Neural cell (in vitro differentiated cells): ENCODE data around the gene FHIT. TPM values are rescaled to one million over a fixed set of nuclear protein-coding genes. Genes with fewer than 3 reads are reported as not detected.

Experiments used
- H2AFZ ChIP-seq: fragments of 200-600, 300-800 bp; sonication (generic), shearing (Covaris generic); 2 replicates; pipeline ENCODE4 v1.6.0; 2014; ENCODE audit warnings: low read depth, mild to moderate bottlenecking, antibody characterized with exemption, low read length, moderate library complexity
- H3F3A ChIP-seq: fragments of 200-600 bp; shearing (Covaris generic); 2 replicates; pipeline ENCODE4 v1.6.1; 2016; ENCODE audit warnings: mild to moderate bottlenecking, moderate library complexity, mixed read lengths, antibody characterized with exemption, low read length; ENCODE audit not compliant: insufficient read depth, poor library complexity, severe bottlenecking
- H3K27ac ChIP-seq: fragments of 200-600, 300-800 bp; sonication (generic), shearing (Covaris generic); 2 replicates; pipeline ENCODE4 v1.5.1; 2014; ENCODE audit warnings: mild to moderate bottlenecking, low read length, moderate library complexity
- H3K27me3 ChIP-seq: fragments of 300-800, 200-600 bp; sonication (generic), shearing (Covaris generic); 2 replicates; pipeline ENCODE4 v1.6.0; 2014; ENCODE audit warnings: mild to moderate bottlenecking, low read depth, low read length, moderate library complexity; ENCODE audit not compliant: insufficient read depth
- H3K36me3 ChIP-seq: fragments of 300-800, 200-600 bp; sonication (generic), shearing (Covaris generic); 2 replicates; pipeline ENCODE4 v1.5.1; 2014; ENCODE audit warnings: mild to moderate bottlenecking, antibody characterized with exemption, low read length, moderate library complexity; ENCODE audit not compliant: insufficient read depth
- H3K4me2 ChIP-seq: fragments of 300-800, 200-600 bp; sonication (generic), shearing (Covaris generic); 2 replicates; pipeline ENCODE4 v1.6.0; 2014; ENCODE audit warnings: mild to moderate bottlenecking, low read length
- H3K4me3 ChIP-seq: fragments of 300-800, 200-600 bp; sonication (generic), shearing (Covaris generic); 2 replicates; pipeline ENCODE4 v1.5.1; 2014; ENCODE audit warnings: mild to moderate bottlenecking, low read length, moderate library complexity
- H3K79me2 ChIP-seq: fragments of 200-600 bp; shearing (Covaris generic); replicated peaks from 2 replicates; pipeline ENCODE4 v1.6.0; 2014; ENCODE audit warnings: mild to moderate bottlenecking, low read length, moderate library complexity; ENCODE audit not compliant: insufficient read depth
- H3K9ac ChIP-seq: fragments of 300-800, 200-600 bp; sonication (generic), shearing (Covaris generic); 2 replicates; pipeline ENCODE4 v1.6.1; 2016; ENCODE audit warnings: mild to moderate bottlenecking, low read length, mixed read lengths
- H3K9me2 ChIP-seq: fragments of 200-600 bp; shearing (Covaris generic); 2 replicates; pipeline ENCODE4 v1.6.1; 2016; ENCODE audit warnings: mild to moderate bottlenecking, low read length, mixed read lengths; ENCODE audit not compliant: insufficient read depth
- H3K9me3 ChIP-seq: fragments of 200-600, 300-800 bp; sonication (generic), shearing (Covaris generic); 2 replicates; pipeline ENCODE4 v1.6.1; 2016; ENCODE audit warnings: mild to moderate bottlenecking, mixed run types, low read length, moderate library complexity, mixed read lengths
- H4K20me1 ChIP-seq: fragments of 200-600 bp; shearing (Covaris generic); 2 replicates; pipeline ENCODE4 v1.6.1; 2016; ENCODE audit warnings: mild to moderate bottlenecking, mixed run types; ENCODE audit not compliant: insufficient read depth
- CTCF ChIP-seq: fragments of 450-650 bp; IDR thresholded peaks from 2 replicates; pipeline ENCODE4 v1.5.1; 2014; ENCODE audit warnings: antibody characterized with exemption, mild to moderate bottlenecking, moderate library complexity; ENCODE audit not compliant: poor library complexity, severe bottlenecking
- EP300 ChIP-seq: fragments of 450-650 bp; conservative IDR thresholded peaks from 2 replicates; pipeline ENCODE4 v1.6.1; 2014; ENCODE audit warnings: antibody characterized with exemption, mild to moderate bottlenecking, moderate library complexity; ENCODE audit not compliant: poor library complexity, severe bottlenecking
- EZH2 ChIP-seq: fragments of 200-600, 300-800 bp; shearing (Covaris generic), sonication (generic); IDR thresholded peaks from 2 replicates; pipeline ENCODE4 v1.6.1; 2014; ENCODE audit warnings: antibody characterized with exemption, low read length, borderline replicate concordance, mild to moderate bottlenecking; ENCODE audit not compliant: insufficient read depth, poor library complexity, severe bottlenecking
- MXI1 ChIP-seq: fragments of 450-650 bp; conservative IDR thresholded peaks from 2 replicates; pipeline ENCODE4 v1.6.1; 2014; ENCODE audit warnings: antibody characterized with exemption, mild to moderate bottlenecking; ENCODE audit not compliant: poor library complexity, severe bottlenecking
- POLR2AphosphoS5 ChIP-seq: IDR thresholded peaks from 2 replicates; pipeline ENCODE4 v1.6.1; 2012
- RAD21 ChIP-seq: fragments of 450-650 bp; conservative IDR thresholded peaks from 2 replicates; pipeline ENCODE4 v1.6.1; 2014; ENCODE audit warnings: antibody characterized with exemption, mild to moderate bottlenecking, moderate library complexity
- REST ChIP-seq: IDR thresholded peaks from 2 replicates; pipeline ENCODE4 v1.6.1; 2012; ENCODE audit warnings: borderline replicate concordance
- SMC3 ChIP-seq: fragments of 450-650 bp; conservative IDR thresholded peaks from 2 replicates; pipeline ENCODE4 v1.6.1; 2014; ENCODE audit warnings: antibody characterized with exemption, mild to moderate bottlenecking, moderate library complexity; ENCODE audit not compliant: poor library complexity
- TAF1 ChIP-seq: IDR thresholded peaks from 2 replicates; pipeline ENCODE4 v1.6.1; 2012; ENCODE audit warnings: low read depth
- polyA plus RNA-seq: library from polyadenylated mRNA; depleted of rRNA; stranded (reverse); fragments of >200 nt; gene quantifications from 2 replicates; pipeline ENCODE4 v1.2.3, GENCODE V29; 2014

The FHIT gene
- polyA plus RNA-seq, 1 donor from 2014 or later = not detected

GRCh38 chr3:61252836-61253235 is 1.6 kb upstream of the FHIT start:
- Histone ChIP-seq H3K9me2 (no peaks in the 10 kb centered on the region), H3K36me3 (no peaks in the 10 kb centered on the region), H3K4me3 (no peak overlapping the region), H3K27ac (no peak overlapping the region), H3K79me2 (no peaks in the 10 kb centered on the region), H3K27me3 (no peaks in the 10 kb centered on the region), H3K9me3 (no peaks in the 10 kb centered on the region), H3K9ac (no peak overlapping the region), H2AFZ (no peak overlapping the region), H3K4me2 (no peak overlapping the region), H4K20me1 (no peaks in the 10 kb centered on the region), H3F3A (no peaks in the 10 kb centered on the region)
- TF ChIP-seq SMC3 (no peak), EP300 (no peak), RAD21 (no peak), EZH2 (no peak)

- no peak for TF ChIP-seq REST
- no peak for TF ChIP-seq POLR2AphosphoS5
- TF ChIP-seq EP300 = no peak
- no peak for TF ChIP-seq TAF1
- TF ChIP-seq EZH2 = no peak
- no peak for TF ChIP-seq CTCF
- no peak for TF ChIP-seq RAD21
- no peak for TF ChIP-seq MXI1
- TF ChIP-seq SMC3 = no peak
- Histone ChIP-seq H2AFZ (no peak overlapping the region), H3K4me2 (no peak overlapping the region), H3K27me3 (no peaks in the 10 kb centered on the region), H3K9me2 (no peaks in the 10 kb centered on the region), H3F3A (no peaks in the 10 kb centered on the region), H4K20me1 (no peaks in the 10 kb centered on the region), H3K27ac (no peak overlapping the region), H3K9ac (peak overlapping the region; percentile 49), H3K79me2 (no peaks in the 10 kb centered on the region), H3K9me3 (no peaks in the 10 kb centered on the region), H3K4me3 (peak overlapping the region; percentile 65), H3K36me3 (no peaks in the 10 kb centered on the region)
These were observed 473 bp downstream of the FHIT start for GRCh38 chr3:61250784-61251173.

- Histone ChIP-seq H3K79me2 (no peaks in the 10 kb centered on the region), H2AFZ (no peak overlapping the region), H4K20me1 (no peaks in the 10 kb centered on the region), H3K27me3 (no peaks in the 10 kb centered on the region), H3K9ac (no peak overlapping the region), H3K27ac (no peak overlapping the region), H3K9me2 (no peaks in the 10 kb centered on the region), H3K36me3 (no peaks in the 10 kb centered on the region), H3K9me3 (no peaks in the 10 kb centered on the region), H3F3A (no peaks in the 10 kb centered on the region), H3K4me3 (no peak overlapping the region), H3K4me2 (no peak overlapping the region)
- no peak for TF ChIP-seq RAD21
- TF ChIP-seq SMC3 = no peak
- TF ChIP-seq POLR2AphosphoS5 = no peak
- TF ChIP-seq REST = no peak
- no peak for TF ChIP-seq MXI1
These were observed 2.8 kb downstream of the FHIT start for GRCh38 chr3:61248496-61248895.
